Mammary epithelial cell (primary cell): ENCODE measurements around the gene NLN.

Experiments used
- CTCF ChIP-seq, 2 donors: IDR thresholded peaks in 1 of 2; conservative IDR thresholded peaks in 1 of 2; 2 replicates each; pipeline ENCODE4 v1.5.1; 2011 to 2012; ENCODE audit warnings: inconsistent platforms in 2 of 2, low read length in 2 of 2, mild to moderate bottlenecking in 2 of 2, control low read depth in 1 of 2, low read depth in 1 of 2; ENCODE audit not compliant: insufficient read depth in 1 of 2; ENCODE audit errors: extremely low read depth in 1 of 2
- EZH2 ChIP-seq: IDR thresholded peaks from 2 replicates; pipeline ENCODE4 v1.6.1; 2012; ENCODE audit warnings: low read length, inconsistent platforms, borderline replicate concordance

DNA sequence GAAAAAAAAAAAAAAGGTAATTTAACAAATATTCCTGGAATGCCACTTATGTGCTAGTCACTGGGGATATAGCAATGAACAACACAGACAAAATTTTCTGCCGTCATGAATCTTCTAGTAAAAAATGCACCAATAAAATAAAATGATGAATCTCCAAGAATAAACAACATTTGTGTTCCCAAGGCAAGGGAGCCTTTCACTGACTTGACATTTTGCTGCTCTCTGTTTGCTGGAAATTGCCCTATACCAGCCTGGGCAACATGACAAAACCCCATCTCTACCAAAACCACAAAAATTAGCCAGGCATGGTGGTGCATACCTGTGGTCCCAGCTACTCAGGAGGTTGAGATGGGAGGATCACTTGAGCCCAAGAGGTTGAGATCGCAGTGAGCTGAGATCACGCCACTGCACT, 139.8 kb downstream of the NLN start:
- TF ChIP-seq EZH2 (no peak), CTCF (conservative IDR thresholded peaks at IDR 0.05 in 1 of 2, IDR thresholded peaks at IDR 0.05 in 1 of 2; ENCODE audit: extremely low read depth in 1 of 2, insufficient read depth in 1 of 2, low read depth in 1 of 2, low read length in 2 of 2) (no peak)
